ENCODE results near the gene C1D. TPM values are rescaled to one million over a fixed set of nuclear protein-coding genes. Genes with fewer than 3 reads are reported as not detected.

The C1D gene
- polyA plus RNA-seq, 1 donor from 2014 or later: 53.0 TPM

- Histone ChIP-seq H3K9me2 (ENCODE audit: insufficient read depth, low read length) (no peaks in the 10 kb centered on the region), H3K79me2 (replicated peaks; ENCODE audit: insufficient read depth, low read length) (no peaks in the 10 kb centered on the region), H3F3A (ENCODE audit: insufficient read depth, low read length, poor library complexity, severe bottlenecking) (no peaks in the 10 kb centered on the region), H3K9me3 (ENCODE audit: low read length) (no peaks in the 10 kb centered on the region), H4K20me1 (ENCODE audit: insufficient read depth) (no peaks in the 10 kb centered on the region), H3K27me3 (ENCODE audit: insufficient read depth, low read depth, low read length) (no peaks in the 10 kb centered on the region), H3K27ac (ENCODE audit: low read length) (no peak overlapping the region), H3K36me3 (ENCODE audit: insufficient read depth, low read length) (no peaks in the 10 kb centered on the region), H3K4me2 (ENCODE audit: low read length) (no peak overlapping the region), H3K9ac (ENCODE audit: low read length) (no peak overlapping the region), H3K4me3 (ENCODE audit: low read length) (no peak overlapping the region), H2AFZ (ENCODE audit: low read depth, low read length) (no peak overlapping the region)
- no peak for TF ChIP-seq POLR2AphosphoS5 (IDR thresholded peaks at IDR 0.05)
- TF ChIP-seq, protein P1, sequence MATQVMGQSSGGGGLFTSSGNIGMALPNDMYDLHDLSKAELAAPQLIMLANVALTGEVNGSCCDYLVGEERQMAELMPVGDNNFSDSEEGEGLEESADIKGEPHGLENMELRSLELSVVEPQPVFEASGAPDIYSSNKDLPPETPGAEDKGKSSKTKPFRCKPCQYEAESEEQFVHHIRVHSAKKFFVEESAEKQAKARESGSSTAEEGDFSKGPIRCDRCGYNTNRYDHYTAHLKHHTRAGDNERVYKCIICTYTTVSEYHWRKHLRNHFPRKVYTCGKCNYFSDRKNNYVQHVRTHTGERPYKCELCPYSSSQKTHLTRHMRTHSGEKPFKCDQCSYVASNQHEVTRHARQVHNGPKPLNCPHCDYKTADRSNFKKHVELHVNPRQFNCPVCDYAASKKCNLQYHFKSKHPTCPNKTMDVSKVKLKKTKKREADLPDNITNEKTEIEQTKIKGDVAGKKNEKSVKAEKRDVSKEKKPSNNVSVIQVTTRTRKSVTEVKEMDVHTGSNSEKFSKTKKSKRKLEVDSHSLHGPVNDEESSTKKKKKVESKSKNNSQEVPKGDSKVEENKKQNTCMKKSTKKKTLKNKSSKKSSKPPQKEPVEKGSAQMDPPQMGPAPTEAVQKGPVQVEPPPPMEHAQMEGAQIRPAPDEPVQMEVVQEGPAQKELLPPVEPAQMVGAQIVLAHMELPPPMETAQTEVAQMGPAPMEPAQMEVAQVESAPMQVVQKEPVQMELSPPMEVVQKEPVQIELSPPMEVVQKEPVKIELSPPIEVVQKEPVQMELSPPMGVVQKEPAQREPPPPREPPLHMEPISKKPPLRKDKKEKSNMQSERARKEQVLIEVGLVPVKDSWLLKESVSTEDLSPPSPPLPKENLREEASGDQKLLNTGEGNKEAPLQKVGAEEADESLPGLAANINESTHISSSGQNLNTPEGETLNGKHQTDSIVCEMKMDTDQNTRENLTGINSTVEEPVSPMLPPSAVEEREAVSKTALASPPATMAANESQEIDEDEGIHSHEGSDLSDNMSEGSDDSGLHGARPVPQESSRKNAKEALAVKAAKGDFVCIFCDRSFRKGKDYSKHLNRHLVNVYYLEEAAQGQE (IDR thresholded peaks at IDR 0.05; ENCODE audit: borderline replicate concordance): no peak
- no peak for TF ChIP-seq CTCF (IDR thresholded peaks at IDR 0.05; ENCODE audit: poor library complexity, severe bottlenecking)
- no peak for TF ChIP-seq TAF1 (IDR thresholded peaks at IDR 0.05; ENCODE audit: low read depth)
Measured at GRCh38 chr2:68099260-68099659, 36.5 kb upstream of the C1D start.

GRCh38 chr2:68098291-68098797 lies 35.5 kb upstream of the C1D start:
- H3K27ac ChIP-seq (ENCODE audit: low read length): no peak overlapping the region
- H3K27me3 ChIP-seq (ENCODE audit: insufficient read depth, low read depth, low read length): no peaks in the 10 kb centered on the region
- no peak overlapping the region for H2AFZ ChIP-seq (ENCODE audit: low read depth, low read length)
- TF ChIP-seq TAF1 (IDR thresholded peaks at IDR 0.05; ENCODE audit: low read depth) (no peak), SMC3 (conservative IDR thresholded peaks at IDR 0.05; ENCODE audit: poor library complexity) (no peak), EP300 (conservative IDR thresholded peaks at IDR 0.05; ENCODE audit: poor library complexity, severe bottlenecking) (no peak), MXI1 (conservative IDR thresholded peaks at IDR 0.05; ENCODE audit: poor library complexity, severe bottlenecking) (no peak), CTCF (IDR thresholded peaks at IDR 0.05; ENCODE audit: poor library complexity, severe bottlenecking) (no peak), POLR2AphosphoS5 (IDR thresholded peaks at IDR 0.05) (no peak)
- TF ChIP-seq, protein P1 (IDR thresholded peaks at IDR 0.05; ENCODE audit: borderline replicate concordance): no peak
- no peaks in the 10 kb centered on the region for H4K20me1 ChIP-seq (ENCODE audit: insufficient read depth)
- H3K9ac ChIP-seq (ENCODE audit: low read length): no peak overlapping the region
- no peak overlapping the region for H3K4me2 ChIP-seq (ENCODE audit: low read length)
- H3K9me2 ChIP-seq (ENCODE audit: insufficient read depth, low read length): no peaks in the 10 kb centered on the region
- H3F3A ChIP-seq (ENCODE audit: insufficient read depth, low read length, poor library complexity, severe bottlenecking): no peaks in the 10 kb centered on the region
- H3K36me3 ChIP-seq (ENCODE audit: insufficient read depth, low read length): no peaks in the 10 kb centered on the region
- no peaks in the 10 kb centered on the region for H3K9me3 ChIP-seq (ENCODE audit: low read length)
- no peaks in the 10 kb centered on the region for H3K79me2 ChIP-seq (replicated peaks; ENCODE audit: insufficient read depth, low read length)
- no peak overlapping the region for H3K4me3 ChIP-seq (ENCODE audit: low read length)

All from neural cell (in vitro differentiated cells).